Uterus (tissue), 4 donors: ENCODE measurements around the gene MYBBP1A. TPM values are rescaled to one million over a fixed set of nuclear protein-coding genes. Genes with fewer than 3 reads are reported as not detected.
A peak's percentile ranks its signal among the peaks of the same experiment; 100 is the strongest.

ENCODE experiments used
- DNase-seq, 2 donors: peaks; one replicate each; pipeline ENCODE4 v3.0.0-alpha.2; 2019 to 2020
- H3K27ac ChIP-seq, 2 donors: fragments of 200-600 bp; sonication (generic); 1 replicate in 1 of 2; 2 replicates in 1 of 2; pipeline ENCODE4 v1.5.1; 2016 to 2018
- H3K27me3 ChIP-seq, 2 donors: fragments of 200-600 bp; sonication (generic); one replicate each; pipeline ENCODE4 v1.5.1; 2018 to 2019; ENCODE audit warnings: control low read depth in 1 of 2
- H3K36me3 ChIP-seq, 2 donors: fragments of 200-600 bp; sonication (generic); one replicate each; pipeline ENCODE4 v1.5.1; 2019; ENCODE audit warnings: control low read depth in 1 of 2
- H3K4me1 ChIP-seq, 2 donors: fragments of 200-600 bp; sonication (generic); one replicate each; pipeline ENCODE4 v1.5.1; 2018 to 2019; ENCODE audit warnings: control low read depth in 1 of 2
- H3K4me3 ChIP-seq, 2 donors: fragments of 200-600 bp; sonication (generic); 1 replicate in 1 of 2; 2 replicates in 1 of 2; pipeline ENCODE4 v1.5.1; 2018 to 2019; ENCODE audit warnings: mild to moderate bottlenecking in 1 of 2
- H3K9me3 ChIP-seq, 2 donors: fragments of 200-600 bp; sonication (generic); one replicate each; pipeline ENCODE4 v1.5.1; 2019; ENCODE audit warnings: control low read depth in 1 of 2
- POLR2A ChIP-seq, 2 donors: fragments of 450-650 bp; IDR thresholded peaks; one replicate each; pipeline ENCODE4 v1.6.1; 2016; ENCODE audit warnings: antibody characterized with exemption in 2 of 2, mild to moderate bottlenecking in 1 of 2, moderate library complexity in 1 of 2
- intact Hi-C: fragments of 100-400 bp; cut with DNase I; formaldehyde crosslinking; loops from one replicate; pipeline ENCODE4 v1.15.1; 2023; ENCODE audit warnings: low total_unique reads
- total RNA-seq, 4 donors: library from RNA; depleted of rRNA in 3 of 4; stranded (reverse); fragments of >200 nt in 3 of 4; gene quantifications; one replicate each; pipeline versions ENCODE4 v1.1.0 to v1.2.4, GENCODE V29; 2014 to 2023
- TF ChIP-seq, protein P1 (sequence below), 4 experiments: fragments of 200-600 bp in 2 of 4; fragments of 450-650 bp in 2 of 4; sonication (generic) in 2 of 4; IDR thresholded peaks; one replicate each; pipeline ENCODE4 v1.5.1; 2016 to 2019; ENCODE audit warnings: antibody characterized with exemption in 4 of 4, mild to moderate bottlenecking in 2 of 4, moderate library complexity in 1 of 4
- donor health status: DM: yes; HTN: yes; CAD: no.

MYBBP1A gene
- total RNA-seq, 4 donors from 2014 or later = 10.9 to 64.7 (median 25.2) TPM

DNA sequence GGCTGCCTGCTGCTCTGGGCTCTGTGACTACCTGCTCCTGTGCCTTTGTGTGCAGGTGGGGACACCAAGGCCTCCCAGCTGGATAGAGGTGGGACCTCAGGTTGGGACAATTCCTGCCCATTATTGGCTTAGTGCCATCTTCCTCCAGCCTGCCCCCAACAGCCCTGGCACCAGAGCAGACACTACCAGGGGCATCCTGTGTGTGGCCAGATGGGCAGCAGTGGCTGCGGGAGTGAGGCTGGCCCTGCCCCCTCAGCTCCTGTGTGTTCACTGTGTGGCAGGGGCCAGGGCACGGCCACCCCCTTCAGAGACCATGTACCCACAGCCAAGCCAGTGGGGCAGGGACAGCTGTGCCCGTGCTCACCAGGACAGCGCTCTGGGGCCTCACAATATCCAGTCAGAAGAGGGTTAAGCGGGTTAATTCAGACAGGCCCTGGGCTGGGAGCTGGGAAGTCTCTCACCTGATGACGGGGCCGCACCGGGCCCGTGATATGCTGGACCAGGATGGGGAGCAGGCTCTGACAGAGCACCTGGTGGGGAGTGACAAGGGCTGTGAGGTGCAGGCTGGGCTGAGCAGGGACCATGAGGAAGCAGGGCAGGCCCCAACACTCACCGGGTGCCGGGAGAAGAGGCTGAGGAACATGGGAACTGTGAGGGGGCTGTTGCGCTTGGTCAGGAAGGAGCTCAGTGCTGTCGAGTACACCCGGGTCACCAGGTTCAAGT lies 13.0 kb downstream of the MYBBP1A start:
- H3K4me1 ChIP-seq = no peaks in the 10 kb centered on the region
- H3K27ac ChIP-seq = no peak overlapping the region
- no peak for DNase-seq
- H3K27me3 ChIP-seq = no peaks in the 10 kb centered on the region
- intact Hi-C loops = no loop called here
- TF ChIP-seq, protein P1, sequence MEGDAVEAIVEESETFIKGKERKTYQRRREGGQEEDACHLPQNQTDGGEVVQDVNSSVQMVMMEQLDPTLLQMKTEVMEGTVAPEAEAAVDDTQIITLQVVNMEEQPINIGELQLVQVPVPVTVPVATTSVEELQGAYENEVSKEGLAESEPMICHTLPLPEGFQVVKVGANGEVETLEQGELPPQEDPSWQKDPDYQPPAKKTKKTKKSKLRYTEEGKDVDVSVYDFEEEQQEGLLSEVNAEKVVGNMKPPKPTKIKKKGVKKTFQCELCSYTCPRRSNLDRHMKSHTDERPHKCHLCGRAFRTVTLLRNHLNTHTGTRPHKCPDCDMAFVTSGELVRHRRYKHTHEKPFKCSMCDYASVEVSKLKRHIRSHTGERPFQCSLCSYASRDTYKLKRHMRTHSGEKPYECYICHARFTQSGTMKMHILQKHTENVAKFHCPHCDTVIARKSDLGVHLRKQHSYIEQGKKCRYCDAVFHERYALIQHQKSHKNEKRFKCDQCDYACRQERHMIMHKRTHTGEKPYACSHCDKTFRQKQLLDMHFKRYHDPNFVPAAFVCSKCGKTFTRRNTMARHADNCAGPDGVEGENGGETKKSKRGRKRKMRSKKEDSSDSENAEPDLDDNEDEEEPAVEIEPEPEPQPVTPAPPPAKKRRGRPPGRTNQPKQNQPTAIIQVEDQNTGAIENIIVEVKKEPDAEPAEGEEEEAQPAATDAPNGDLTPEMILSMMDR (IDR thresholded peaks at IDR 0.05) = no peak
- TF ChIP-seq POLR2A (IDR thresholded peaks at IDR 0.05) = no peak
- H3K36me3 ChIP-seq = no peaks in the 10 kb centered on the region
- no peak overlapping the region for H3K4me3 ChIP-seq
- H3K9me3 ChIP-seq = no peaks in the 10 kb centered on the region

DNA sequence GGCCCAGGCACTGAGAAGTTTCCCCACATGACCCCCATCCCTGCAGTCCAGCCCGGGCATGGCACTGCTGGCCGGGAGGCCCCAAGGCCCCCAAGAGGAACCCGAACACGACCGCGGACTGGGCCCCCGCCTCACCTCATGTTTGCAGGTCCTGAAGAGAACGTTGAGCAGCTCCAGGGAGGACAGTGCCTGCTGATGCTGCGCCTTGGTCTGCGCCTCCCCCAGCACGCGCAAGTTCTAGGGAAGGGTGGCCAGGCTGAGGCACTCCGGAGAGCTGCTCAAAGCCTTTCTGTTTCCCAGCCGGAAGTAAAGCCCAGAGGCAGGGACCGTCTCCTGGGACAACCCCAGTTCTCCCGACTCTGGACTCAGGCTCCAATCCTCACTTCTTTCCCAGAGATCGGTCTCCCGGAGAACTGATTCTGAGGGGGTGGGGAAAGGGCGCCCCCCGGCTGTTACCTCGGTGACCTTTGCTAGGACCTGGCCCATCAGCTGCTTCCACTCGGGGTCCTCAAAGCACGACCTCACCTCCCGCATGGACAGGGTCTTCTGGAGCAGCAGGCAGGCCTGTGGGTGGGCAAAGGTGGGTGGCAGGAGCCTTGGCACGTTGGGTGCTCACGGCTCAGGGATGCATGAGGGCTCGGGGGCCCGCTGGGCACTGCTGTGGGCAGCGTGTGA lies 13.7 kb downstream of the MYBBP1A start:
- intact Hi-C loops = no loop called here

DNA sequence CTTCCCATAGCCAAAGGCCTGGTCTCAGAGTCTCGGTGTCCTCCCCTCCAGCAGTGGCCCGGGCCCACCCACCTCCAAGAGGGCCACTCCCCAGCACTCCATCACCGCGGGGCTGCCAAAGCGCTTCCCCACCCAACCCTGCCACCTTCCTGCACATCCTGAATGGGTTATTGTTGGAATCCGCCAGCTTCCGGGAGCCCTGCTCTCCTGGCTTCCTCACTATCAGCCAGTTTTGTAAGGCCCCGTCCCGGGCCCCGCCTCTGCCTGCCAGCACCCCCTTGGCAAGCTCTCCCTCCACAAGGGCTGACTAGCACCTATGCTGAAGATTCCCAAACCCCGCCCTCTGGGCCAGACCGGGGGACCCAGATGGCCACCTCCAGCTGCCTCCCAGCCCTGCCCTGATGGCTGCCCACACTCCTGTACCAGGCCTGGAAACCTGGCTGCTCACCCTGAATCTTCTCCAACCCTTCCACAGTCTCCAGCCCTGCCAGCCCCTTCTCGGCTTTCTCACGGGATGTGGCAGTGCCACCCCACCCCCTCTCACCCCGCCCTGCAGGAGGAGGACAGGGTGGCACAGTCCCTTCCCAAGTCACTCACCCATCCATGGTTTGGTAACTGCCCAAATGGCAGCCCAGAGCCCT lies 14.4 kb downstream of the MYBBP1A start:
- H3K4me3 ChIP-seq = no peak overlapping the region
- peak in 1 of 2 donors; percentile 63 for DNase-seq
- peak overlapping the region in 1 of 2 donors; percentile 33 for H3K27ac ChIP-seq
- no peaks in the 10 kb centered on the region for H3K36me3 ChIP-seq
- H3K4me1 ChIP-seq = peaks cover 0 to 10% of the 10 kb centered on the region in 2 donors
- no peaks in the 10 kb centered on the region for H3K9me3 ChIP-seq
- TF ChIP-seq, protein P1 (IDR thresholded peaks at IDR 0.05) = no peak
- no peak for TF ChIP-seq POLR2A (IDR thresholded peaks at IDR 0.05)
- no peaks in the 10 kb centered on the region for H3K27me3 ChIP-seq
- intact Hi-C loops = no loop called here

More for the DNA sequence above, 13.7 kb downstream of the MYBBP1A start:
- DNase-seq = no peak
- Histone ChIP-seq H3K36me3 (no peaks in the 10 kb centered on the region), H3K9me3 (no peaks in the 10 kb centered on the region), H3K4me3 (no peak overlapping the region), H3K4me1 (peaks cover 0 to 3% of the 10 kb centered on the region in 2 donors), H3K27ac (peak overlapping the region in 1 of 2 donors; percentile 33), H3K27me3 (no peaks in the 10 kb centered on the region)
- no peak for TF ChIP-seq POLR2A (IDR thresholded peaks at IDR 0.05)
- TF ChIP-seq, protein P1 (IDR thresholded peaks at IDR 0.05) = no peak

DNA sequence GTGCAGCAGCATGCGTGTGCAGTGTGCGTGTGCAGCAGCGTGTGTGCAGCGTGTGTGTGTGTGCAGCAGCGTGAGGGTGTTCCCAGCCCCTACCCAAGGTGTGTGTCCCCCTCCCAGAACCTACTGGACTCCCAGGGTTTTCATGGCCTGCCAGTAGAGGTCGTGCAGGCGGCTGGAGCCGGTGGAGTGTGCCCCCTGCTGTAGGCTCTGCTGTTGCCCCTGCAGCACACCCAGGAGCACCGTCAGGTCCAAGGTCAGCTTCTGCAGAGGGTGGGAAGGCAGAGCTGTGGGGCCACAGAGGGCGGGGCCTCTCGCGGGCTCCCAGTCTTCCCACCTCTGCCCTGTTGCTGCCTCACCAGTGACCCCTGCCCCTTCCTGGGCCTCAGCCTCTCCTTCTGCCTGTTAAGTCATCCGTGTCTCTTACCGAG lies 14.9 kb downstream of the MYBBP1A start:
- intact Hi-C loops = no loop called here
- H3K36me3 ChIP-seq = no peaks in the 10 kb centered on the region
- H3K27me3 ChIP-seq = no peaks in the 10 kb centered on the region
- TF ChIP-seq, protein P1 (IDR thresholded peaks at IDR 0.05) = no peak
- no peak for TF ChIP-seq POLR2A (IDR thresholded peaks at IDR 0.05)
- no peak overlapping the region for H3K4me3 ChIP-seq
- H3K9me3 ChIP-seq = no peaks in the 10 kb centered on the region
- H3K27ac ChIP-seq = no peak overlapping the region
- H3K4me1 ChIP-seq = peaks cover 0 to 13% of the 10 kb centered on the region in 2 donors
- no peak for DNase-seq
